Measurements from ENCODE around the gene MRPL36.

Gene MRPL36

DNA sequence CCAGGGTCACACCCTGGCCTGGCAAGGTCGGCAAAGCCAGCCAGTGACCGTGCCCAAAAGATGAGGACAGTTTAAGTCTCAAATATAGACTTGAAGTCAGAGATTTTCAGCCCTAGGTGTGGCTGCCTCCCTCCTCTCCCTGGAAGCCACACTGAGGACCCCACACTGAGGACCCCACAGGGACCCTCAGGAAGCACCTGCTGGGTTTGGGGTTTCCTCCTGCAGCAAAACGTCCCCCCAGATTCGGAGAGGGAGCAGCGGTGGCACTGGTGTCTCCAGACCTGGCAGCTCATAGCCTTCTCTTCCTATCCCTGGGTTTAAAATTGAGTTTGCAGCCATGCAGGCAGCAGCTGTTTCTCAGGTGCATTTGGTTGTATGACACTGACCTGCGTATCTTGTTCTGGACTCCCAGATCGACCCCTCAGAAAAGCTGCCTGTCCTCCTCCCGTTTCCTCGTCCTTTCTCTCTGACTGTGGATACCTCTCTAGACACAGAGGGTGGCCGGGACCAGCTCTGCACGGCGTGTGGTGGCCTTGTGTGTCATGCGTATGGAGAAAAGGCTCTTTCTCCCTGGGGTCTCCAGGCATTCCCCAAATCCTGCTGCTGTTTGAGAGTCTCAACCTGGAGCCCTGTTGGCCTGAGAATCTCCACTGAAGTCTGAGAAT, 36.6 kb downstream of the MRPL36 start:
- DNase-seq = no peak

DNA sequence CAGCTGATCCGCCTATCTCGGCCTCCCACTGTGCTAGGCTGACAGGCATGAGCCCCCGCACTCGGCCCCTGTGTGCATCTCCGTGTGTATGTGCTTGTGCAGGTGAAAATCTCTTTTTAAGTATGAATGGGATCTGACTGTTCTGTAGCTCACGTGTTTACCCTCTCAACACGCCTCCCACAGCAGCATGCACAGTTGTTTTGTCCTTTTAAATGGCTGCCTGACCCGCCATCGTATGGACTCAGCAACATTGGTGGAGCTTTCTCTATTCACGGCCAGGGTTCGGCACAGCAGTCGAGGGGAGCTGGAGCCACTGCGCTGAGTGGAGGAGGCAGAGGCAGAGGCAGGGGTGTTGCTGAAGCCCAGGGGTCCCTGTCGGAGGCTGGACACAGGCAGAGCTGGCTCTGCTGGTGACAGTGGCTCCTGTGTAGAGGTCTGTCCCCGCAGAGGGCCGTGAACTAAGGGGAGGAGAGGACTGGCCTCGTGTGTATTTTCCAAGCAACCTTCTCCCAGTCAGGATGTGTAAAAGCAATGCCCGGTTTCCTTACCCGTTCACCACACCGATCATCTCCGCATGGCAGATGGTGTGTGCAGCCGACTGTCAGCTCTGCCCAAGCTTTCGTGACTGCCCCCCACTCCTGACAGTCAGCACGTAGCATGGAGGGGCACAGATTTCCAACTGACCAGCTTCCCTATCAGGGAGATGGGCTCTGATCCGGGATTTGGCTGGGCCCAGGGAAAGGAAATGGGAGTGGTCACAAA, 37.3 kb downstream of the MRPL36 start:
- no peak for DNase-seq

DNA sequence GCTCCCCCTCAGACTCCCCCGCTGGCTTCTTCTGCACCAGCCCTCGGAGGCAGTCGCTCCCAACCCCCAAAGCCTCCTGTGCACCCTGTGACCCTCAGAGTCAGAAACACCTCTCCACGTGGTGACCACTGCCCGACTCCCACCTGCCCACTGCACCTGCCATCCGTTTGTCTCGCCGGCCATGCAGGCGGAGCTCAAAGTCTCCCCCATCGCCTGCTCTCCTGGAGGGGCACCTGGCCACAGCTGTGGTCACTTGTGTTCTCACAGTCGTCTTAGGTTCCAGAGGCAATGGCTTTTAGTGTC, 38.2 kb downstream of the MRPL36 start:
- no peak for DNase-seq

DNA sequence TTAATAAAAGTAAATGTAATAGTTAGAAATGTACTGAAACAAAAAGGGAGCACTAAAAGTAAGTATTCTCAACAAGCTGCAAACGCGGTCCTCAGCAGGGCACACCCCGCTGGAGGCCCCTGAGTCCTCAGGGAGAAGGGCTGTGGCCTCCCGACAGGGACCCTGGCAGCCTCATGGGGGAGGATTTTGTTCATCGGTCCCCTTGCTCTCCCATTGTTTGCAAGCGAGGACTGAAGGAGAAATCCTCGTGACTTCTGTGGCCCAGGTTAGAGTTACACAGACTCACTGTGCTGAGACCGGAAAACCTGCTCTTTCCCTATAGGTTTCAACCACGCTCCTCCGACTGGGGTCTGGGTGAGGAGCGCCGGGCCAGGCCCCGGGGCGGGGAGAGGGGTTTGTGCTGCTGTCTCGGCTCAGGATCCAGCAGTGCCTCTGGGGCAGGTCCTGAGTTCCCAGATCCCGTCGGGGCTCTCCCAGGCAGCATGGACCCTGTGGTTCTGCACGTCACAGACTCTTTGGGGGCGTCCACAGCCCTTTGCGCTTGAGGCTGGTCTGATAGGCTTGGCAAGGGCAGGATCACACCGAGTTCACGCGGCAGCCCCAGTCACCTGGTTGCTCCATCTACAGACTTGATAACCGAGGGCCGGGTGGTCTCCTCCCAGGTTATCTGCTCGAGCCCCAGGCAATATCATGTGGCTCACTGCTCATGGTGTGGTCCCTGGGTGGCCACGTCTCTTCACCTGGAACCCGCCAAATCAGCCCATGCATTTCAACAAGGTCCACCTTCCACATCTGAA, 38.8 kb downstream of the MRPL36 start:
- no peak for DNase-seq

DNA sequence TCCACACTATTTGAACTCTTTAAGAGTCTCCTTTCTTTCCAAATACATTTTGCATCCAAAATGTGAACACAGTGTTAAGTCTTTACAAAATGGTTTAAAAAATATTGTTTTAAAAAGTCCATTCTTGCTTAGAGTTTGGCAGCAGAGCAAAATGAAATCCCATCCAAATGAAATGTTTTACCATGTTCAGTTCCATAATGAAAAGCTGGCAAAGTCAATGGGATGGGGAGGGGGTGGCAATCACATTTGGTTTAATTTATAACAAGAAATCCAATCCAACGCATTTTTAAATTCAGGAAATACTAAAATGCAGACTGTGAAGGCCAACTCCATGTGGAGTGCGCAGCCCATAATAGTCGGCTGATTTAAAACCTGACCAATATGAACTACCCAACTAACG, 39.4 kb downstream of the MRPL36 start:
- no peak for DNase-seq

DNA sequence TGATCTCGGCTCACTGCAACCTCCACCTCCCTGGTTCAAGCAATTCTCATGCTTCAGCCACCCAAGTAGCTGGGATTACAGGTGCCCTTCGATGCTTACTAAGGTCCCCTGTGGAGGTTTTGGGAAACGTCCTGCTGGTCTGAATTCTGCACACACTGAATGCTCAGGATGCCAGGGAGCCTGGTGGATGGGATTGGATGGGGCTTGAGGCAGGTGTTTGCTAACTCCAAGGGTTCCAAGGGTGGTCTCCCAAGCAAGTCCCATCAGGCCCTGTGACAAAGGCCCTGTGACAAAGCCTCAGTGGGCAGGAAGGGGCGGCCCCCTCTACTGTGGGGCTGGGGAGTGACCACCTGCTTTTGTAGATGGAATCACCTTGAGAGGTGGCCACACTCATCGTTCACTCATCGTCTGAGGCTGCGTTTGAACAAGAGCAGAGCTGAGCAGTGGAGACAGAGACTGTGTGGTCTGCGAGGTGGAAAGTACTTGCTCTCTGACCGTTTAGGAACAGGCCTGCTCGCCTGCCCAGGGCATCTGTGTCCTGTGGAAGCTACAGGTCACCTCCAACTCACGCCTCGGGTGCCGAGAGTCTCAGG, 40.2 kb downstream of the MRPL36 start:
- DNase-seq = no peak

DNA sequence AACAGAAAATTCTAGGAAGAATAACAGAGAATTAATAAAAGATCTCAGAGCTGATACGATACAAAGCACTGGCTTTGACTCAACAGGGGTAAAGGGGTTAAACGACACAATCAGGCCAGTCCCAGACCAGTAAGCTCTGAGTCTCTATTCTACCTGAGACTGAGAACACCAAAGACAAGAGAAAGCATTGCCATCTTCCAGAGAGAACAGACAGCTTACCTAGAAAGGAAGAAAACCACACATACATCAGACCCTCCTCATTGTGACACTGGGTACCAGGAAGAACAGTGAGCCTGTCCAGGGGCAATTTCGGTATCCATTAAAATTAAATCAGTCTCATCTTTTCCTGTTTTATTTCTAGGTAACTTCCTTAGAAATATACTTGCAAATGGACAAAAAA, 41.1 kb downstream of the MRPL36 start:
- DNase-seq = no peak

DNA sequence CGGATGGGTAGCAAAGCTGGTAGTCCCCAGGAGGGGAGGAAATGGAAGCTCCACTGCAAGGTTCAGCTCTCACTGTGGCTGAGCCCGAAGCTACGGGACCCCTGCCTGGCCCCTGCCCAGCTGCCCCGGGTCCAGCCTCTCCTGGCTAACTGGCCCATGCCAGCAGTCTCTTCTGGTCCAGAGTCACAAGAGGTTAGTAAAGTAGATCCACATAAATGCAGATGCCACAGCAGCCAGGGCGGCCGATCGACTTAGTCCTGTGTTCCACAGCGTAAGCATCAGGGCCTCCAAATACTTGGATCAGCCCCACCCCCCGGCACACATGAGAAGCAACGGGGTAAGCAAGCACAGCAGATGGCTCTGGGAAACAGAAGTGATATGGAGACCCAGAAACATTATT, 42.1 kb downstream of the MRPL36 start:
- no peak for DNase-seq

DNA sequence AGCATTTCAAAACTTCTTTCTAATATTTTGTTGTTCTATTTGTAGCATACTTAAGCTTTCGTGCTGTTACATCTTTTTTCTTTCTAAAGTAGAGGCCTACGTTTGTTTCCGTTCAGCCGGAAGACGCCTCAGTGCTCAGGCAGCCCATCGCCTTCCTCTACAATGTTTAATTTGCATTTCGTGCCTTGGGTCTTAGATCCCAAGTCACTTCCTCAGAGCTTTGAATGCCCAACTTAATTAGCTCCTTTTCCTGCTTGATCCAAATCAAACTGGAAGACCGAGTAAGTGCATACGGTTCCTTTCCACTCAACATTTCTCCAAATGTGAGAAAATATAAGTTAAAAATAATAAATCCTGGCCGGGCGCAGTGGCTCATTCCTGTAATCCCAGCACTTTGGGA, 43.2 kb downstream of the MRPL36 start:
- no peak for DNase-seq

DNA sequence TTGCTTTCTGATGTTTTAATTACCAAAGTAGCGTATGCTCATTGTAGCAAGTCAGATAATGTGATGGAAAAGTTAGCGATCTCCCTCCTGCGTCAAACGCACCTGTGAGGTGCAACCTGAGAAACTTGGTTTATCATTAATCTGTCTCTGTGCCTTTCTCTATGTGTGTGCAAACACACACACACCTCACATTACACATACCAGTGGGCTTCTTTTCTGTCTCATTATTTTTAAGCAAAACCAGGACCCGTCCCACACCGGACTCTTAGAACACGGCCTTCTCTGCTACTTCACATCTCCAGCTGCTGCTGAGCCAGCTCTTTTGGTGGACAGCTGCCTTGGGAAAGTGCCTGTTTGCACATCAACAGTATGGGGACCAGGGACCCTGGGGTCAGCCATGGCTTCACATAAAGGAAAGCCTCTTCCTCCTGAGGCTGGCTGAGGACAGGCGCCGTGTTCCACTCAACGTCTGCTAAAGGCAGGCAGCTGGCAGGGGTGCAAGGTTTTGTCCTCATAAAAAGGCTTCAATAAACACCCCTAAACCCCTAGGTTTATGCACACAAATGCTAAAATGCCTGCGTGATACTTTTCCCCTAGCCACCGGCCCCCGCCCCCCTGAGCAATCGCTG, 44.2 kb downstream of the MRPL36 start:
- DNase-seq = no peak

DNA sequence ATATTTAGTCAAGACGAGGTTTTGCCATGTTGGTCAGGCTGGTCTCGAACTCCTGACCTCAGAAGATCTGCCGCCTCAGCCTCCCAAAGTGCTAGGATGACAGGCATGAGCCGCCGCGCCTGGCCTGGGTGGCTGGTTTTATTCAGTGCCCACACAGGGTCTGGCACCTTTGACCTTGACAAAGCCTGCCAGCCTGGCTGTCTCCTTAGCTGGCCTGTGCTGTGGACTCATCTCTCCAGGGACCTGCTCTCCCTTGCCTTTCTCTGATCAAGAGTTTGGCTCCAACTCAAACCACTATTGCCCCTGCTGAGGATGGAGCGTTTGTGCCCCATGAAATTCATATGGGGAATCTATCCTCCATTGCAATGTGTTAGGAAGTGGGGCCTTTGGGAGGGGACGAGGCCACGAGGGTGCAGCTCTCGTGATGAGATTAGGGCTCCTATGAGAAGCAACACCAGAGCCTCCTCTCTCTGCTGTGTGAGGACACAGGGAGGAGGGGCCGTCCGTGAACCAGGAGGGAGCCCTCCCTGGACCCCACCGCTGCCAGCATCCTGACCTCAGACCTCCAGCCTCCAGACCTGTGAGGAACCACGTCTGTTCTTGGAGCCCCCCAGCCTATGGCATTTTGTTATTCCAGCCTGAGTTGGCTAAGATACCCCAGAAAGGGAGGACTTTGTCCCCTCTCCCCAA, 45.0 kb downstream of the MRPL36 start:
- no peak for DNase-seq

DNA sequence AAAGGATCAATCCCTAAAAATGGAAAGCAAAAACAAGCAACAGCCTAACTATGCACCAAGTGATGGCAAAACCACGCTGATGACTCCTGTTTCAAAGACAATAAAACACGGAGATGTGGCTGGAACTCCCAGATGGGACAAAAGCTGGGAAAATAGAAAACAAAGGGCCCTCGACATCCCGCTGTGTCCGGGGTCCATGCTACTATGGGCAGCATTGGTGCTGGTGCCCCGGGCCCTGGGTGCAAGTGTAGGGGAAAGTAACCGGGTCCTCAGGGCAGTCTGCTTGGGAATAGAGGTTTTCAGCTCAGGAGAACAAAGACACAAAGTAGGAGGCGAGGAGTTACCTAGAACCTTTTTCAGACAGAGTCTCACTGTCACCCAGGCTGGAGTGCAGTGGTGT, 46.1 kb downstream of the MRPL36 start:
- no peak for DNase-seq

DNA sequence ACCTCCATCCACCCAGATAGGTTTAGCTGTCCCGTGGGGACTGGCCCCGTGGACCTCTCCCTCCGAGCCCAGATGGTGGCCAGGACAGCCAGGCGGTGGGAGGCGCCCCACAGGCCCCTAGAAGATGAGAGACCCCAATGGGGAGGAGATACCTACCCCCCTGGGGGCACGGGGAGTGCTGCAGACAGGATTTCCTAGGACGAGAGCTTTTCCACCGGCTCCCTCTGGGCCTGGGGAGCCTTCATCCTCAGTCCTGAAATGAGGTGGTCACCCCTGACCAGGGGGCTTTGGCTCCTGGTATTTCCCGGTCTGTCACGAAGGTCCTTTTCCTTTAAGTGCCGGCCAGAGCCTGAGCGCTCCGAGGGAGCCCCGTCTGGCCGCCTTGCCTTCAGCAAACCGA, 46.8 kb downstream of the MRPL36 start:
- DNase-seq = no peak

DNA sequence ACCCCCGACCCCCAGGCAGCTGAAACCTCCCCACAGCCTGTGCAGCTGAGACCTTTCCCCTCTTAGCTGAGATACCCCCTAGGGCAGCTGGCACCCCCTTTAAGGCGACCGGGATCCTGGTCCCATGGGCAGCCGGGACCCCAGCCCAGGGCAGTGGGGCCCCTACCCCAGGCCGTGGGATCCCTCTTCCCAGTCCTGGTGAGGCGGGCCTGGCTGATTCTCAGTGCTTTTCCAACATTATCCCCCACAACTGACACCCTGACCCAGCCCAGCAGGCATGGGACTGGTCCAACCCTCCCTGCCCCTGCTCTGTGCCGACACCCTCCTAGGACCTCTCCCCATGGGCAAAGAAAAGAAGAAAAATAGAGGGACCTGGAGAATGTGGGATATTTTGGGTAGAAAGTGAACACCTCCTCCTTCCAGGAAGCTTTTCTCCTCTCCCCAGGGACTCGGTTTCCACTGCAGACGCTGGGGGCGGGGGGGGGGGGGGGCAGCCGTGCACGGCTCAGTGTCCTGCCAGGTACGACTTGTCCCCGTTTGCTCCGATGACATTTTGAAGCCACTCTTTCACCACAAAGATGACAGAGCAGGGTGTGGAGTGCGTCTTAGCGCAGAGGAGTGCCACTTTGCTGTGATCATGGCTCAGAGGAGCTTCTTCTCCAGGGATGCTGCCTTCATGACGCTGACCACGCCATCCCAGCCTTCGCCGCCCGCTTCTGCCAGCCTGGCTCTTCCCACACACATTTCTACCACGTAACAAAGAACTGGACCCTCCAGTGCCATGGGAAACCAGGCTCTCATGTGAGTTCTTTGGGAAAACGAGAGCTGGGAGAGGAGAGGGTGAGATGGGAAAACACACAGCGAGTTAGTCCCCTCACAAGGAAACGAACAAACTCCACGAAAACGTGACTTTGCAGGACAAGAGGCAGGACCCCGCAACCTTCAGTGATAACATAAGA, 47.5 kb downstream of the MRPL36 start:
- DNase-seq = no peak

DNA sequence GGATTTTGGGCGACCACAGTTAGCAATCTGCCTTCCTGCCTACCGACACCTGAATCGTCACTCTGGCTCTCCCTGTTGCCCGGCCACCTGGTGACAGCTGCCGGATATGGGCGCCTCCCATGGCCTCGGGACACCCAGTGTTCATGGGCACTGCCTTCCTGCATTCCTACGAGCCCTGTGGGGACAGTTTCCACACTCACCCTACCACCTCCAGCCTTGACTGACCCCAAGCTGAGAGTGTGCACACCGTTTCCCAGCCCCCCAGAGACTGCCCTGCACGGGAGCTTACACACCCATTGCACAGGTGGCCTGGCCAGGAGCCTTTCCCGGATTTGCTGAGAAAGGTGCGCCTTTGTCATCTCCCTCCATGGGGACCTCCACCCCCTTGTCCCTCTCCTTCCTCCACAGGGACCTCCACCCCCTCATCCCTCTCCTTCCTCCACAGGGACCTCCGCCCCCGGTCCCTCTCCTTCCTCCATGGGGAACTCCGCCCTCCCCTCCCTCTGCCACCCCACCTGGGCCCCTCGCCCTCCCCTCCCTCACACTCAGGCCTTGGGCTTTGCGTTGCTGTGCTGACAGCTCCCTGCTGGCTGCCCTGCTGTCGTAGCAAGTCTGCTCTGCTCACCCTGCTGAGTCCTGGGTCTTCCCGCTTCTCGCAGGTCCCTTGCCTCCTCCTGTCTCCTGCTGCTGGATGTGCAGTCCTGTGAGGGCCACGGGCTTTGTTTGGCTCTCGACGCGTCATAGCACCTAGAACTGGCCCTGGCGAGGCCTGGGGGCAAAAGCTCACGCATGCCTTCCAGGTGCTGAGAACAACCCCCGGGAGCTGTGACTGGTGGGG, 48.4 kb downstream of the MRPL36 start:
- no peak for DNase-seq

DNA sequence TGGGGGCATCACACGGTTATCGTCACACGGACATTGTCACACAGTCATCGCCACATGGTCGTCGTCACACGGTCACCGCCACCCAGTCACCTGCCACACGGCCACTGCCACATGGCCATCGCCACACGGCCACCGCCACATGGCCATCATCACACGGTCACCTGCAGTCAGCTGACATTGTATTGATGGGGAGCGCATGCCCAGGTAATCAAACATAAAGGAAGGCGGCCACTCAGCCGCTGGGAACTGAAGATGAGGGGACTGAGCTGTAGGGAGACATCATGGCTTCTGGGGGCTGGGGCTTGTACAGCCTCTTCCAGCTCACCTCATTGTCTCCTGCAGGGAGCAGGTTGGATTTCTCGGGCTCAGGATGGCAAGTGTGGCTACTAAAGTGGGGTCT, 49.2 kb downstream of the MRPL36 start:
- DNase-seq = no peak

DNA sequence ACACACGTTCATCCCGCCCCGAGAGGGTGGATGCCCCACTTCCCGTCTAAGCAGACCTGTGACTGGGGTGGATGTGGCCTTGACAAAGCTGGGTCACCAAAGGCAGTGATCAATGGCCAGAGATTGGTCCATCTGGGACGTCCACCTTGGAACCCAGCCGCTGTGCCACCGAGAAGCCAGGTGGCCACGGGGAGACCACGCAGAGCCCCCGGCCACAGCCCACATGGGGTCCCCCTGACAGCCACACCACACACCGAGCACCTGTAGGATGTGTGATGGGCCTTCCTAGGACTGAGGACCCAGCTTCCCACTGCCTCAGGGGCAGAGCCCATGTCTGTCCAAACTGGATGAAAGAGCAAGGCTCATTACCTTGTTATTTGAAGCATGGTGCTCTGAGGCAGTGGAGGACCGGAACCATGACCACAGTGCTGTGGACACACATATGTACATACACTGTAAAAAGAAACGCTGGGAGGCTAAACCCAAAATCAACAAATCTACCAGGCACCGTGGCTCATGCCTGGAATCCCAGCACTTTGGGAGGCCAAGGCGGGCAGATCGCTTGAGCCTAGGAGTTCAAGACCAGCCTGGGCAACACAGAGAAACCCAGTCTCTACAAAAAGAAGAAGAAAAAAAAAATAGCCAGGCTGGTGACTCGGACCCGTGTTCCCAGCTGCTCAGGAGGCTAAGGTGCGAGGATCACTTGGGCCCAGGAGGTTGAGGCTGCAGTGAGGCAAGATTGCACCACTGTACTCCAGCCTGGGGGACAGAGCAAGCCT, 50.1 kb downstream of the MRPL36 start:
- DNase-seq = no peak

DNA sequence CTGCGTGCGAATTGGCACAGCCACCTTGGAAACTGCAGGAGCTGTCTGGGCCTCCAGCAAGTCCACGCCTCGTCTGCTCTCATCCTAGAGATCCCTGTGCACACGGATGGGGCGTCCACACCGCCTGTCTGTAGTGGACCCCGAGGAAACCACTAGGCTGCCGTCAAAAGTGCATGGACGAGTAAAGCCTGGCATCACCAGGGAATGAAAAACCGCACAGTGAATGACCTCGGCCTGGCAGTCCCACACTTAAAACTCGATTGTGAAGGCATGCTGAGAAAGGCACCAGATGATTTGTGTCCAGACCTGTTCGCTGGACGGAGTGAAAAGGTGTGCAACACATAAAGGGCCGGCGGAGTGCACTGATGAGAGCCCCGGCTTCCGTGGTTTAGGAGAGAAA, 50.8 kb downstream of the MRPL36 start:
- DNase-seq = no peak
